ENCODE results near the gene SPDYE17.
"Not testable (repeated sequence)": the region's sequence is repeated elsewhere in the genome, so short reads cannot be mapped to it uniquely, and the experiment has no call there.

SPDYE17 gene

DNA sequence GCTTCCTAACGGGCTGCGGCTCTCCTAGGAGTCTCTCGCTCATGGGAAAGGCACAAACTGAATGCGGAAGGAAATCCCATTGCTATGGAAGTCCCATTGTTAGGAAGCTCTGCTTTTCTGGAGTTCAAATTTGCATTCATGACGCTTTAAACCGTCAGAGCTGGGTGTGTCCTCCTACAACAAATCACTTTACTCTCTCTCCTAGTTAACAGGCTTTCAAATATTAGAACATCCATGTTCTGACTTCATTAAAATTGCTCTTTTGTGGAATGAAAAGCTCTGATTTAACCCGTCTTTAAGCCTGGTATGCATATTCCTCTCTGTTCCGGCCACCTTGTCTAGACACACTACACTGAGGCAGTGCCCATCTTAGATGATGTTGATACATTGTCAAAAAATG is at the start of gene SPDYE17:
TSS of gene SPDYE17 (minus strand) at position 101 of the 400 bp plus-strand sequence. CDS start 1,791 bp downstream, outside the sequence.
- not testable (repeated sequence) for DNase-seq

DNA sequence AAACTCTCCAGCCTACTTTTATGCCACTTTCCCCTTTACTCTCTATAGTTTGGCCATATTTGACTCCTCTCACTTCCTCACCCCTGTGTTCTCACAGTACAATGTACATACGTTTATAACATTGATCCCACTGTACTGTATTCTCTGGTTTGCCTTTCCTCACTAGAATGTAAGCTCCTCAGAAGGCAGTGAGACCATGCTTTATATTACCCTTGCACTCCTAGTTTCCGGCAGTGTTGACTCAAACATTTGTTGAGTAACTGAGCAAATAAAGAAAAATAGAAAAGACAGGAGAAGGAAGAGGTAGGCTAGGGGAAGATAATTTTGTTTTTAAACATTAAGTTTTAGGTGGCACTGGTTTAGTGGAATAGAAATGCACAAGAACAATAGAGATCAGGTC is 48.1 kb upstream of the SPDYE17 start:
- DNase-seq = not testable (repeated sequence)

GRCh38 chr7:77079624-77080023 is 47.5 kb upstream of the SPDYE17 start:
- DNase-seq = not testable (repeated sequence)

- not testable (repeated sequence) for DNase-seq
These were observed 47.0 kb upstream of the SPDYE17 start for GRCh38 chr7:77079112-77079511.

GRCh38 chr7:77077060-77077459 is 44.9 kb upstream of the SPDYE17 start:
- not testable (repeated sequence) for DNase-seq

GRCh38 chr7:77074786-77075396 is 42.7 kb upstream of the SPDYE17 start:
- not testable (repeated sequence) for DNase-seq

- not testable (repeated sequence) for DNase-seq
These were observed 38.9 kb upstream of the SPDYE17 start for GRCh38 chr7:77071108-77071507.

GRCh38 chr7:77065869-77066268 is 33.7 kb upstream of the SPDYE17 start:
- DNase-seq = not testable (repeated sequence)

DNA sequence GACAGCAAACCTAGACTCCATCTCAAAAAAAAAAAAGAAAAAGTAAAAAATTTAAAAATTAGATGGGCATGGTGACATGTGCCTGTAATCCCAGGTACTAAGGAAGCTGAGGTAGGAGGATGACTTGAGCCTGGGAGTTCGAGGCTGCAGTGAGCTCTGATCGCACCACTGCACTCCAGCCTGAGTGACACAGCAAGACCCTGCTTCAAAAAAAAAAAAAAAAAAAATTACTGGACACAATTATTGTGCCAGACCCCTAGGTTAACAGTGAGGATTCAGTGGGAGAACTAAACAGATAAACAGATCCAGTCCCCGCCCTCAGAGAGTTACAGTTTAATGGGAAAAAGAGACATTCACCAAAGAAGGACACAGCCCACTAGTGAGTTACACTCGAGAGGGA is 31.6 kb upstream of the SPDYE17 start:
- DNase-seq = not testable (repeated sequence)

DNA sequence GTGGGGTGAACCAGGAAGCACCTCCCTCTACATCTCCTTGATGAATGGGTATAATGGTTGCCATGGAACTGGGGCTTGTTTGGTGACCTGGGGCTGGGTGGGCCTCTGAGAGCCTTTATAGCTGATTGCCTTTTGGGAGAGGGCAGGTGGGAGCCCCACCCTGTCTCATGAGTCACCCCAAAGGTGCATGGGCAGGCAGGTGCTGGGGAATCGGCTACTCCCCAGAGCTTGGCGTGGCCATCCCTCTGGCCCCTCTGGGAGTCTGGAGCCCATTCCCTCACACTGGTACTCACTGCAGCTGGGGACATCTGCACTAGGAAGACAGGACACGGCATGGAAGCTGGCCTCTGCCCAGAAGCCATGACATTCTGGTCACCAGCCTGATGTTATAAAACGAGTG is 30.4 kb upstream of the SPDYE17 start, which contains the start of gene SPDYE18:
TSS of gene SPDYE18 (minus strand) at position 2 of the 400 bp plus-strand sequence. CDS start 2,046 bp downstream, outside the sequence.
- DNase-seq = not testable (repeated sequence)

- DNase-seq = not testable (repeated sequence)
These were observed 5.8 kb downstream of the SPDYE17 start for GRCh38 chr7:77026349-77026748.

DNA sequence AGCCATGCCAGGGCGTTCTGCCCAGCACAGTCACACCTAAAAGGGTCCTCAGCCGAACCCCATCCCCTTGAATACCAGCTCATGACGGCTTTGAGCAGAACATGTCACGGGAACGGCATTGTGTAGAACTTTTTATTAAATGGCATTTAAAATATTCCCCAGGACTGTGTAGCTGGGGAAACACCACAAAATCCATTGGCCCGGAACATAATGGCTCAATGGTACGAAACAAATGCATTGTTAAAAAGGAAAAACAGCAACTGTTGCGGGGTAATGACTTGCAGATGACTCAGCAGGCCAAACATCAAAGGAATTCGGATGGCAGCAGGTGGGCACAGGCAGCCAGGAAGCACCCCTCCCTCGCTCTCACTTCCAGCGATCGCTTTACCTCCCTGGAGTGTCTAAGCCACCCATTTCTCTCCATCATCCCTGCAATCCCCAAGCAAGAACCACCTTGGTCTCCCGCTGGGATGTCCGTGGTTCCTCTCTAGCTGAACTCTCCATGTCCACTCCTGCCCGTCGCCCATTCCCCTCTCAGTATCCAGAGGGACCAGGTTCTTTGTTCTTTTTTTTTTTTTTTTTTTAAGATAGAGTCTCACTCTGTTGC is 22.0 kb downstream of the SPDYE17 start:
- DNase-seq = not testable (repeated sequence)

- DNase-seq = not testable (repeated sequence)
These were observed 24.2 kb downstream of the SPDYE17 start for GRCh38 chr7:77008000-77008399.

GRCh38 chr7:77006127-77007110 is 25.7 kb downstream of the SPDYE17 start:
- not testable (repeated sequence) for DNase-seq

DNA sequence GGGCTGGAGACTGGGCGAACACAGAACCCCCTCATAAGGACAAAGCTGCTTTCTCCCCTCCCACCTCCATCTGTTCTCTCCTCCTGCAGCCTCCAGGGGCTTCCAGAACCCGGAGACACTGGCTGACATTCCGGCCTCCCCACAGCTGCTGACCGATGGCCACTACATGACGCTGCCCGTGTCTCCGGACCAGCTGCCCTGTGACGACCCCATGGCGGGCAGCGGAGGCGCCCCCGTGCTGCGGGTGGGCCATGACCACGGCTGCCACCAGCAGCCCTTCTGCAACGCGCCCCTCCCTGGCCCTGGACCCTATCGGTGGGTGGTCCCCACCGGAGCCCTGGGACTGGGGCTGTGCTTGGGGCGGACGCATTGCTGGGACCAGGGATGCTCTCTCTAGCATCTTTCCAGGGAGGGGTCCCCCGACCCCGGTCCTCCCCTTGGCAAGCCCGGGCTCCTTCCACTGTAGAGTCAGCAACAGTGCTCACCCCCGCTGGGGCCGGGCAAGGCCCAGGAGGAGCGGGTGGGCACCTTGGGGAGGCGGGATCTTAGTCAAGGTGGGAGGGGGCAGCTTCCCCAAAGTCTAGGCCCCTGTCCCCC is 26.6 kb downstream of the SPDYE17 start:
- not testable (repeated sequence) for DNase-seq

DNA sequence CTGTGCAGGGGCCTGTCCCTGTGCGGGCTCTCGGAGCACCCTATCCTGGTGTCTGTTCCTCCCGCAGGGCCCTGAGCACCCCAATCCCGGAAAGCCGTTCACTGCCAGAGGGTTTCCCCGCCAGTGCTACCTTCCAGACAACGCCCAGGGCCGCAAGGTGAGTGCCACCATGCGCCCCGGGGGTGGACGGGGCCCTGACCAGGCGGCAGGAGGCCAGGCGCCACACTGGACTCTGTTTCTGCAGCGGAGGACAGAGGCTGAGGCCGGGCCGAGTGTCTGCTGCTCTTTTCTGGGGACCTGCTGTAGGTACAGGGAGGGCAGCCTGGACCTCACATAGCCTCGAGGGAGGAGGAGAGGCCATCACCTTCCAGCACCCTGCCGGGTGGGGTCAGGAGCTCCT is 28.0 kb downstream of the SPDYE17 start:
- DNase-seq = not testable (repeated sequence)

- not testable (repeated sequence) for DNase-seq
These were observed 28.9 kb downstream of the SPDYE17 start for GRCh38 chr7:77003241-77003640.

- DNase-seq = not testable (repeated sequence)
These were observed 29.4 kb downstream of the SPDYE17 start for GRCh38 chr7:77002678-77003233.

- not testable (repeated sequence) for DNase-seq
These were observed 30.1 kb downstream of the SPDYE17 start for GRCh38 chr7:77002104-77002503.

- DNase-seq = not testable (repeated sequence)
These were observed 32.6 kb downstream of the SPDYE17 start for GRCh38 chr7:76999474-77000107.

DNA sequence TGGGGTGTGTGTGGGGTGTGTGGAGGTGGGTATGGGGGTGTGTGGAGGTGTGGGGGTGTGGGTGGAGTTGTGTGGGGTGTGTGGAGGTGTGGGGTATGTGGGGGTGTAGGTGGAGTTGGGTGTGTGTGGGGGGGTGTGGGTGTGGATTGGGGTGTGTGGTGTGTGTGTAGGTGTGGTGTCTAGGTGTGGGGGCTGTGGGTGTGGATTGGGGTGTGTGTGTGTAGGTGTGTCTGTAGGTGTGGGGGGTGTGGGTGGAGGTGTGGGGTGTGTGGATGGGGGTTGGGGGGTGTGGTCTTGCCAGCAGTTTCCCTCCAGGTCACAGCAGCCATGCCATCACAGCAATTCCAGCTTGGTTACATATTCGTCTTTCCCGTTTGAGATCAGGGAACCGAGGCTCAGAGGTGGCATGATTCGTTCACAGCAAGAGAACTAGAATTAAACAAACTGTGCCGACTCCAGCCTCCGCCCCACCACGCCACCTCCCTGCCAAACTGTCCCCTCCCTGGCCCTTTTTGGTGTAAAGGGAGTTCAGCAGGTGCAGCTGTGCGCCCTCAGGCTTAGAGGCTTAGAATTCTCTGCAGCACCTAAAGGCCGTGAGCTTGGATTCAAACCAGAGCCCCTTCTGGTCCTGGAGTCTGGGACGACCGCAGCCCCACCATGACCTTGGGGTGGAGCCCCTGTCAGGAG is 33.3 kb downstream of the SPDYE17 start:
- not testable (repeated sequence) for DNase-seq
